Neural progenitor cell (in vitro differentiated cells): Measurements from ENCODE around the gene IFT20. TPM values are rescaled to one million over a fixed set of nuclear protein-coding genes. Genes with fewer than 3 reads are reported as not detected.

Experiments
- DNase-seq: peaks from one replicate; pipeline ENCODE4 v3.0.0-alpha.2; 2016; ENCODE audit warnings: low spot score
- H2AFZ ChIP-seq: fragments of 200-600 bp; sonication (generic); replicated peaks from 2 replicates; pipeline ENCODE4 v1.6.1; 2016; ENCODE audit warnings: antibody characterized with exemption
- H3F3A ChIP-seq: fragments of 200-600 bp; sonication (generic); 2 replicates; pipeline ENCODE4 v1.6.1; 2016; ENCODE audit warnings: antibody characterized with exemption, low read depth
- H3K27ac ChIP-seq: fragments of 200-600 bp; sonication (generic); 2 replicates; pipeline ENCODE4 v1.5.1; 2016; ENCODE audit warnings: mild to moderate bottlenecking
- H3K27me3 ChIP-seq: fragments of 200-600 bp; sonication (generic); 2 replicates; pipeline ENCODE4 v1.6.1; 2016; ENCODE audit warnings: mild to moderate bottlenecking, moderate library complexity
- H3K36me3 ChIP-seq: fragments of 200-600 bp; sonication (generic); 2 replicates; pipeline ENCODE4 v1.5.1; 2016
- H3K4me1 ChIP-seq: fragments of 200-600 bp; sonication (generic); 2 replicates; pipeline ENCODE4 v1.6.1; 2016; ENCODE audit warnings: mixed run types
- H3K4me2 ChIP-seq: fragments of 200-600 bp; sonication (generic); 2 replicates; pipeline ENCODE4 v1.6.1; 2016
- H3K4me3 ChIP-seq: fragments of 200-600 bp; sonication (generic); 2 replicates; pipeline ENCODE4 v1.5.1; 2016
- H3K79me2 ChIP-seq: fragments of 200-600 bp; sonication (generic); 2 replicates; pipeline ENCODE4 v1.6.1; 2016; ENCODE audit warnings: low read depth
- H3K9ac ChIP-seq: fragments of 200-600 bp; sonication (generic); 2 replicates; pipeline ENCODE4 v1.6.1; 2016
- H3K9me3 ChIP-seq: fragments of 200-600 bp; sonication (generic); 2 replicates; pipeline ENCODE4 v1.5.1; 2016; ENCODE audit warnings: low read depth
- H4K20me1 ChIP-seq: fragments of 200-600 bp; sonication (generic); 2 replicates; pipeline ENCODE4 v1.6.1; 2016; ENCODE audit warnings: low read depth
- H3K27ac Mint-ChIP-seq: 3 replicates; pipeline ENCODE4 v1.8.0; 2021; ENCODE audit warnings: mixed read lengths
- H3K27me3 Mint-ChIP-seq: 2 replicates; pipeline ENCODE4 v1.8.0; 2022; ENCODE audit warnings: low read depth, mild to moderate bottlenecking, inconsistent platforms, moderate library complexity, mixed read lengths; ENCODE audit not compliant: insufficient read depth
- H3K36me3 Mint-ChIP-seq: 3 replicates; pipeline ENCODE4 v1.8.0; 2021; ENCODE audit warnings: mixed read lengths
- H3K4me1 Mint-ChIP-seq: 3 replicates; pipeline ENCODE4 v1.8.0; 2021; ENCODE audit warnings: mixed read lengths
- H3K4me3 Mint-ChIP-seq: 3 replicates; pipeline ENCODE4 v1.8.0; 2021; ENCODE audit warnings: mild to moderate bottlenecking, moderate library complexity, mixed read lengths
- H3K9me3 Mint-ChIP-seq: 3 replicates; pipeline ENCODE4 v1.8.0; 2020; ENCODE audit warnings: mixed read lengths
- CTCF ChIP-seq: fragments of 200-600 bp; sonication (generic); IDR thresholded peaks from 2 replicates; pipeline ENCODE4 v1.5.1; 2017; ENCODE audit warnings: antibody characterized with exemption, mild to moderate bottlenecking
- EZH2 ChIP-seq: fragments of 200-600 bp; sonication (generic); IDR thresholded peaks from 2 replicates; pipeline ENCODE4 v1.6.1; 2017; ENCODE audit warnings: antibody characterized with exemption, mild to moderate bottlenecking, moderate library complexity
- EZH2phosphoT487 ChIP-seq: fragments of 200-600 bp; sonication (generic); IDR thresholded peaks from 2 replicates; pipeline ENCODE4 v1.6.1; 2017; ENCODE audit warnings: antibody characterized with exemption
- total RNA-seq: library from RNA; depleted of rRNA; stranded (reverse); fragments of >200 nt; gene quantifications from 2 replicates; pipeline ENCODE4 v1.2.3, GENCODE V29; 2015; ENCODE audit warnings: low replicate concordance

Gene IFT20
- total RNA-seq, 1 donor from 2014 or later = 68.2 TPM

- H3K36me3 ChIP-seq = no peaks in the 10 kb centered on the region
- no peaks in the 10 kb centered on the region for H3K9me3 ChIP-seq
- Mint-ChIP-seq H3K9me3 (no peaks in the 10 kb centered on the region), H3K36me3 (peaks cover 7% of the 10 kb centered on the region), H3K4me3 (no peak overlapping the region), H3K4me1 (peaks cover 31% of the 10 kb centered on the region), H3K27me3 (no peaks in the 10 kb centered on the region), H3K27ac (no peak overlapping the region)
- TF ChIP-seq EZH2phosphoT487 (no peak), CTCF (no peak), EZH2 (no peak)
- no peak overlapping the region for H3K4me2 ChIP-seq
- no peaks in the 10 kb centered on the region for H3K27me3 ChIP-seq
- H3K4me3 ChIP-seq = no peak overlapping the region
- peaks cover 6% of the 10 kb centered on the region for H3K4me1 ChIP-seq
- no peak for DNase-seq
- no peak overlapping the region for H3K9ac ChIP-seq
- H4K20me1 ChIP-seq = peaks cover 29% of the 10 kb centered on the region
- H3K79me2 ChIP-seq = peaks cover 43% of the 10 kb centered on the region
- H3F3A ChIP-seq = peaks cover 14% of the 10 kb centered on the region
- no peak overlapping the region for H2AFZ ChIP-seq
- H3K27ac ChIP-seq = no peak overlapping the region
Observed at GRCh38 chr17:28338056-28338768, 2.9 kb upstream of the IFT20 start.

DNA sequence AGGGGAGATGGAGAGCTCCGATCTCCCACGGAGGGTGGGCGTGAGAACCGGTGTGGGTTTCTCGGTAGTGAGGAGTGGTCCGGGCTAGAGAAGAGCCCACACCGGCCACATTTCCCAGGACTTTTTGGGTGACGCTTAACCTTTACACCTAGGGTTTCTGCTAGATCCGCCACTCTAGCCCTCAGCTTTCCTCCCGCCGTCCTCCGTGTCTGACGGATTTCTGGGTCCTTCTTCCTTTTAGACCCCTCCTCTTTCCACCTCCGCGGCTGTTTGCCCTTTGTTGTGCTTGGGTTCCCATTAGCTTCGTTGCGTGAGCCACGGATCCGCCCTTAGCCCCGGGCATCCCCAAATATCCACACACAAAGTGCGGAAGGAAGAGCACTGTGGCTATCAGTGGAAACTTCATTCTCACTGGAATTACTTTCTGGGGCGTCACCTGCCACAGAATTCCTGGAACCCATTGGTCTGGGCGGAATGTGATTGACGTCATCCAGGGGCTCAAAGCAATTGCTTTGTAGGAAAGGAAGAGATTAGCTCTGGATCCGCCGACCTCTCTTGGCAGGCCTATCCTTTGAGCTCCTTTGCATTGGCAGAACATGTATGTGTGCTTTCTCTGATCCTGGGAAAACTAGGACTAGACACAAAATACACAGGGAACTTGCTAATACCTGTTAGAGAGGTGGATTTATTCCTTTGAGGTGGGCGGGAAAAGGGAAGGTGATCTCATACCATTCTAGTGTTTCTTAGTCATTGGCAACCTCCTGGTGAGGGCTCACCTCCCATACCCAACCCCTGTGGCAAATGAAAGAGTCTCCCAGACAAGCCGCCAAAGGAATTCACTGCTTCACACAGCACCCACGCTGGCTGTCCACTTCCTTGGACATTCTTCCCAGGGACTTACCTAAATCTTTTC is 943 bp upstream of the IFT20 start:
- peak overlapping the region; percentile 75 for H2AFZ ChIP-seq
- peaks cover 15% of the 10 kb centered on the region for H3F3A ChIP-seq

GRCh38 chr17:28334666-28335200 is 539 bp downstream of the IFT20 start:
- H3K79me2 ChIP-seq = peaks cover 44% of the 10 kb centered on the region
- TF ChIP-seq EZH2 (no peak), CTCF (no peak), EZH2phosphoT487 (no peak)
- no peaks in the 10 kb centered on the region for H3K27me3 ChIP-seq
- no peaks in the 10 kb centered on the region for H3K36me3 ChIP-seq
- peak overlapping the region; percentile 82 for H3K4me3 ChIP-seq
- peaks cover 29% of the 10 kb centered on the region for H4K20me1 ChIP-seq
- H2AFZ ChIP-seq = peak overlapping the region; percentile 93
- peaks cover 31% of the 10 kb centered on the region for H3K4me1 Mint-ChIP-seq
- H3K27ac ChIP-seq = no peak overlapping the region
- DNase-seq = no peak
- peaks cover 6% of the 10 kb centered on the region for H3K4me1 ChIP-seq
- H3K4me3 Mint-ChIP-seq = peak overlapping the region; percentile 98
- H3K9me3 ChIP-seq = no peaks in the 10 kb centered on the region
- peak overlapping the region; percentile 63 for H3K9ac ChIP-seq
- H3K27ac Mint-ChIP-seq = peak overlapping the region; percentile 35
- H3F3A ChIP-seq = peaks cover 25% of the 10 kb centered on the region
- peaks cover 5% of the 10 kb centered on the region for H3K36me3 Mint-ChIP-seq
- peaks cover 2% of the 10 kb centered on the region for H3K27me3 Mint-ChIP-seq
- peak overlapping the region; percentile 83 for H3K4me2 ChIP-seq
- no peaks in the 10 kb centered on the region for H3K9me3 Mint-ChIP-seq

More for the DNA sequence above, 943 bp upstream of the IFT20 start:
- TF ChIP-seq EZH2phosphoT487 (no peak), EZH2 (no peak), CTCF (no peak)
- H3K27me3 Mint-ChIP-seq = no peaks in the 10 kb centered on the region
- Histone ChIP-seq H4K20me1 (peaks cover 29% of the 10 kb centered on the region), H3K79me2 (peaks cover 44% of the 10 kb centered on the region), H3K9me3 (no peaks in the 10 kb centered on the region), H3K27ac (peak overlapping the region; percentile 94), H3K4me2 (peak overlapping the region; percentile 73), H3K4me1 (peaks cover 6% of the 10 kb centered on the region), H3K9ac (peak overlapping the region; percentile 91), H3K36me3 (no peaks in the 10 kb centered on the region), H3K27me3 (no peaks in the 10 kb centered on the region), H3K4me3 (peak overlapping the region; percentile 82)
- DNase-seq = peak; percentile 95
- no peaks in the 10 kb centered on the region for H3K9me3 Mint-ChIP-seq
- peak overlapping the region; percentile 99 for H3K27ac Mint-ChIP-seq
- H3K36me3 Mint-ChIP-seq = peaks cover 8% of the 10 kb centered on the region
- peak overlapping the region; percentile 98 for H3K4me3 Mint-ChIP-seq
- H3K4me1 Mint-ChIP-seq = peaks cover 31% of the 10 kb centered on the region
